OCI-LY7 (cell line): ENCODE data around the gene AICDA. TPM values are rescaled to one million over a fixed set of nuclear protein-coding genes. Genes with fewer than 3 reads are reported as not detected.

Experiments used
- BruUV-seq: library from RNA; stranded (reverse); fragments of 400-500 nt; replicated peaks from 2 replicates; lab custom pipeline; 2021; lab: Mats Ljungman, UMichigan
- CTCF ChIA-PET: fragments of 300-600 bp; sonication (Branson Sonifier 250); formaldehyde crosslinking; loops from one replicate; lab custom pipeline; 2022; ENCODE audit warnings: antibody characterized with exemption; ENCODE audit not compliant: unreplicated experiment; lab: Charles Lee
- POLR2A ChIA-PET: fragments of 300-600 bp; sonication (Branson Sonifier 250); formaldehyde crosslinking; loops from one replicate; lab custom pipeline; 2022; ENCODE audit warnings: antibody characterized with exemption; lab: Charles Lee
- DNase-seq: peaks from one replicate; pipeline ENCODE4 v3.0.0-alpha.2; 2015; ENCODE audit warnings: low spot score
- H2AFZ ChIP-seq: fragments of 200-600 bp; sonication (generic), shearing (Covaris generic); 2 replicates; pipeline ENCODE4 v1.6.1; 2014; ENCODE audit warnings: mild to moderate bottlenecking, antibody characterized with exemption, low read length, moderate library complexity
- H3K27ac ChIP-seq: fragments of 200-600 bp; sonication (generic); 2 replicates; pipeline ENCODE4 v1.5.1; 2014; ENCODE audit warnings: mixed run types, low read depth, mild to moderate bottlenecking, moderate library complexity, low read length, inconsistent platforms; ENCODE audit not compliant: poor library complexity, severe bottlenecking
- H3K36me3 ChIP-seq: fragments of 200-600 bp; sonication (generic); 2 replicates; pipeline ENCODE4 v1.6.1; 2014; ENCODE audit warnings: mild to moderate bottlenecking, antibody characterized with exemption, low read length, moderate library complexity, mixed read lengths; ENCODE audit not compliant: insufficient read depth
- H3K4me1 ChIP-seq: fragments of 200-600 bp; sonication (generic); 2 replicates; pipeline ENCODE4 v1.5.1; 2014; ENCODE audit warnings: mild to moderate bottlenecking, low read length; ENCODE audit not compliant: insufficient read depth, poor library complexity, severe bottlenecking
- H3K4me2 ChIP-seq: fragments of 200-600 bp; sonication (generic); 2 replicates; pipeline ENCODE4 v1.6.1; 2014; ENCODE audit warnings: mild to moderate bottlenecking, low read length
- H3K4me3 ChIP-seq: fragments of 200-600 bp; sonication (generic); 2 replicates; pipeline ENCODE4 v1.5.1; 2014; ENCODE audit warnings: mild to moderate bottlenecking, low read depth, low read length; ENCODE audit not compliant: poor library complexity, severe bottlenecking
- H3K79me2 ChIP-seq: fragments of 200-600 bp; sonication (generic); 2 replicates; pipeline ENCODE4 v1.6.1; 2016; ENCODE audit warnings: low read depth, mild to moderate bottlenecking, low read length, moderate library complexity, mixed read lengths; ENCODE audit not compliant: insufficient read depth
- H3K9me2 ChIP-seq: fragments of 200-600 bp; sonication (generic); 2 replicates; pipeline ENCODE4 v1.6.1; 2016; ENCODE audit warnings: mild to moderate bottlenecking, low read length, mixed read lengths; ENCODE audit not compliant: insufficient read depth
- H3K9me3 ChIP-seq: fragments of 200-600 bp; sonication (generic); 2 replicates; pipeline ENCODE4 v1.6.1; 2014; ENCODE audit warnings: mild to moderate bottlenecking, mixed run types, low read length, mixed read lengths
- H4K20me1 ChIP-seq: fragments of 200-600 bp; sonication (generic); 2 replicates; pipeline ENCODE4 v1.6.1; 2014; ENCODE audit warnings: mild to moderate bottlenecking, antibody characterized with exemption, low read length, moderate library complexity, mixed read lengths; ENCODE audit not compliant: insufficient read depth
- EZH2phosphoT487 ChIP-seq: fragments of 200-600 bp; sonication (generic); IDR thresholded peaks from 2 replicates; pipeline ENCODE4 v1.6.1; 2018; ENCODE audit warnings: low read depth, borderline replicate concordance, mild to moderate bottlenecking, mixed run types, antibody characterized with exemption, low read length, moderate library complexity, mixed read lengths
- intact Hi-C: fragments of 100-400 bp; cut with micrococcal nuclease; formaldehyde crosslinking; loops from one replicate; pipeline ENCODE4 v1.10.0; 2022; ENCODE audit not compliant: unreplicated experiment
- total RNA-seq, 2 experiments: library from RNA; depleted of rRNA in 1 of 2; stranded (reverse); fragments of >200 nt in 1 of 2; shearing (Covaris generic) in 1 of 2; gene quantifications; 2 replicates each; pipeline ENCODE4 v1.2.3, GENCODE V29; 2014 to 2022
- TF ChIP-seq, protein P1 (sequence below): fragments of 200-600 bp; sonication (generic); conservative IDR thresholded peaks from 2 replicates; pipeline ENCODE4 v1.5.1; 2014; ENCODE audit warnings: mild to moderate bottlenecking, antibody characterized with exemption, low read length, moderate library complexity, mixed read lengths

AICDA gene
- total RNA-seq, 2 experiments from 2014 or later, result 32.4 to 38.5 TPM

GRCh38 chr12:8644345-8645248 lies 31.9 kb upstream of the AICDA start:
- H3K79me2 ChIP-seq, result no peaks in the 10 kb centered on the region
- intact Hi-C loops, result loop anchor here (1.0 to 2.0 kb wide), 2 partner anchors 33 to 48 kb away; no protein-coding TSS in a partner anchor
- peak; percentile 90 for DNase-seq
- peak overlapping the region; percentile 56 for H3K4me3 ChIP-seq
- H3K4me1 ChIP-seq, result peaks cover 80% of the 10 kb centered on the region
- no peaks in the 10 kb centered on the region for H4K20me1 ChIP-seq
- peak overlapping the region; percentile 81 for H2AFZ ChIP-seq
- ChIA-PET CTCF (interaction anchor here (0.6 to 1.0 kb wide), 3 partner anchors 10 to 37 kb away, joined by 3 to 5 read pairs (median 4); no protein-coding TSS in a partner anchor), POLR2A (interaction anchor here (0.6 to 4.2 kb wide), 15 partner anchors 9 to 1347 kb away, joined by 3 to 72 read pairs (median 6); partner anchors contain the start of gene AICDA)
- peaks cover 7% of the 10 kb centered on the region; the same call in 1 of the 2 replicates for H3K9me3 ChIP-seq
- no peaks in the 10 kb centered on the region; the same call in 1 of the 2 replicates for H3K36me3 ChIP-seq
- H3K4me2 ChIP-seq, result peak overlapping the region; percentile 86
- H3K27ac ChIP-seq, result peak overlapping the region; percentile 98
- no peaks in the 10 kb centered on the region for H3K9me2 ChIP-seq
- TF ChIP-seq EZH2phosphoT487, result no peak
- TF ChIP-seq, protein P1, sequence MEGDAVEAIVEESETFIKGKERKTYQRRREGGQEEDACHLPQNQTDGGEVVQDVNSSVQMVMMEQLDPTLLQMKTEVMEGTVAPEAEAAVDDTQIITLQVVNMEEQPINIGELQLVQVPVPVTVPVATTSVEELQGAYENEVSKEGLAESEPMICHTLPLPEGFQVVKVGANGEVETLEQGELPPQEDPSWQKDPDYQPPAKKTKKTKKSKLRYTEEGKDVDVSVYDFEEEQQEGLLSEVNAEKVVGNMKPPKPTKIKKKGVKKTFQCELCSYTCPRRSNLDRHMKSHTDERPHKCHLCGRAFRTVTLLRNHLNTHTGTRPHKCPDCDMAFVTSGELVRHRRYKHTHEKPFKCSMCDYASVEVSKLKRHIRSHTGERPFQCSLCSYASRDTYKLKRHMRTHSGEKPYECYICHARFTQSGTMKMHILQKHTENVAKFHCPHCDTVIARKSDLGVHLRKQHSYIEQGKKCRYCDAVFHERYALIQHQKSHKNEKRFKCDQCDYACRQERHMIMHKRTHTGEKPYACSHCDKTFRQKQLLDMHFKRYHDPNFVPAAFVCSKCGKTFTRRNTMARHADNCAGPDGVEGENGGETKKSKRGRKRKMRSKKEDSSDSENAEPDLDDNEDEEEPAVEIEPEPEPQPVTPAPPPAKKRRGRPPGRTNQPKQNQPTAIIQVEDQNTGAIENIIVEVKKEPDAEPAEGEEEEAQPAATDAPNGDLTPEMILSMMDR, result no peak
- TSS peak; percentile 96 for BruUV-seq

DNA sequence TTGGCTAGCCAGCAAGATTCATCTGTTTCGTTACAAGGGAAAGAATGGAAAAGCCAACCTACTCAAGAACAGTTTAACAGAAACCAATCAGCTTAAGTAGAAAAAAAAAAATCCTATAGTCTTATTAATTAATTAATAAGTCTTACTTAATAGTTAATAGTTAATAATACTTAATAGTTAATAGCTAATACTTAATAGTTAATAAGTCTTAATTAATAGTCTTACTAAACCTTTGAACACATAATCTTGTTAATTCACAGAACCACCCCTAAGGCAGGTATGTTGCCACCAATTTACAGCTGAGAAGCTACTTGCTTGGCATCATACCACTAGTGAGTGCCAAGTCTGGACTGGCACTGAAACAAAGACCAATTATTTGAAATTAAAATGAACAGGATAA lies 30.1 kb upstream of the AICDA start:
- no peaks in the 10 kb centered on the region for H4K20me1 ChIP-seq
- H3K4me1 ChIP-seq, result peaks cover 75% of the 10 kb centered on the region
- BruUV-seq, result no TSS peak
- DNase-seq, result no peak
- no peaks in the 10 kb centered on the region for H3K9me2 ChIP-seq
- H3K4me2 ChIP-seq, result no peak overlapping the region
- CTCF ChIA-PET, result no interaction called here
- H3K4me3 ChIP-seq, result no peak overlapping the region
- H3K79me2 ChIP-seq, result no peaks in the 10 kb centered on the region
- H3K27ac ChIP-seq, result peak overlapping the region; percentile 98
- peaks cover 7% of the 10 kb centered on the region; the same call in 1 of the 2 replicates for H3K9me3 ChIP-seq
- H3K36me3 ChIP-seq, result no peaks in the 10 kb centered on the region; the same call in 1 of the 2 replicates
- TF ChIP-seq, protein P1, result no peak
- POLR2A ChIA-PET, result interaction anchor here (1.1 to 4.2 kb wide), 4 partner anchors 9 to 32 kb away, joined by 8 to 72 read pairs (median 10); partner anchors contain the start of gene AICDA
- H2AFZ ChIP-seq, result no peak overlapping the region
- intact Hi-C loops, result no loop called here
